ENCODE results near the gene PRR35.

The PRR35 gene

DNA sequence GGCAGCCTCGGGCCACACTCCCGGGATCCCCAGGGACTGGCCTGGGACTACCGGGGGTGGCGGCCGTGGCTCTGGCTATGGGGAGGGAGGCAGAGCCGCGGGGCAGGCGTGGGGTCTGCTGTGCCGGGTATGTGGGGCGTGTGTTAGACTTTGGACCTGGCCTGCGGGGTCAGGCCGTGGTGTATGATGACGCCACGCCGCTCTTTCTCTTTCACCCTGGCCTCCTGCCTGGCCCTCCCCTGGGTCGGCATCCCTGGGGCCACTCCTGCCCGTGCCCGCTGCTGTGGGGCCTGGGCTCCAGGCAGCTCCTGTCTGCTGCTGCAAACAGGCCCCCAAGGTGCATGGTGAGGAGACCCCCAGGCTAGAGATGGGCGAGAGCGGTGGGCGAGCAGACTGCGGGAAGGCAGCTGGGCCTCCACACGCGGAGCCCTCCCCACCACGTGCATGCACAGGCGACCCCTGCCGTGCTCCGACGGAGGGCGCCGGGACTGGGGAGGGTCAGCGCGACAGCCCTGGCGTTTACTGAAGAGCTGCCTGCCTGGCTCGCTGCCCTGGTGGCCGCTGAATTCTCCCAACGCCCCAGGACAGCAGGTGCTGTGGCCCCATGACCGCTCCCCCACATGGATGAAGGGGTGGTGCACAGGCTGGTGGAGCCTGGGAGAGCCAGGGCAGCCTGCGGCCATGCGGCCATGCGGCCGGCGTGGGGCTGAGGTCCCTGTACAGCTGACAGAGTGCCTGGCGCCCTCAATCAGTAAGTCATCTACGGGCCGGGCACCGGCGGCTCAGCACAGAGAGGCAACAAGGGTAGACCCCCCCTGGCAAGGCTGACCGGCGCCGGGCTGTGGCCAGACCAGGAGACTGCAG, 16.7 kb upstream of the PRR35 start:
- H3K4me3 ChIP-seq (replicated peaks; ENCODE audit: low read depth, low read length): no peak overlapping the region
- TF ChIP-seq, protein P1, sequence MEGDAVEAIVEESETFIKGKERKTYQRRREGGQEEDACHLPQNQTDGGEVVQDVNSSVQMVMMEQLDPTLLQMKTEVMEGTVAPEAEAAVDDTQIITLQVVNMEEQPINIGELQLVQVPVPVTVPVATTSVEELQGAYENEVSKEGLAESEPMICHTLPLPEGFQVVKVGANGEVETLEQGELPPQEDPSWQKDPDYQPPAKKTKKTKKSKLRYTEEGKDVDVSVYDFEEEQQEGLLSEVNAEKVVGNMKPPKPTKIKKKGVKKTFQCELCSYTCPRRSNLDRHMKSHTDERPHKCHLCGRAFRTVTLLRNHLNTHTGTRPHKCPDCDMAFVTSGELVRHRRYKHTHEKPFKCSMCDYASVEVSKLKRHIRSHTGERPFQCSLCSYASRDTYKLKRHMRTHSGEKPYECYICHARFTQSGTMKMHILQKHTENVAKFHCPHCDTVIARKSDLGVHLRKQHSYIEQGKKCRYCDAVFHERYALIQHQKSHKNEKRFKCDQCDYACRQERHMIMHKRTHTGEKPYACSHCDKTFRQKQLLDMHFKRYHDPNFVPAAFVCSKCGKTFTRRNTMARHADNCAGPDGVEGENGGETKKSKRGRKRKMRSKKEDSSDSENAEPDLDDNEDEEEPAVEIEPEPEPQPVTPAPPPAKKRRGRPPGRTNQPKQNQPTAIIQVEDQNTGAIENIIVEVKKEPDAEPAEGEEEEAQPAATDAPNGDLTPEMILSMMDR (IDR thresholded peaks at IDR 0.05; ENCODE audit: low read length, missing control alignments): no peak
- DNase-seq (ENCODE audit: low read depth): no peak

DNA sequence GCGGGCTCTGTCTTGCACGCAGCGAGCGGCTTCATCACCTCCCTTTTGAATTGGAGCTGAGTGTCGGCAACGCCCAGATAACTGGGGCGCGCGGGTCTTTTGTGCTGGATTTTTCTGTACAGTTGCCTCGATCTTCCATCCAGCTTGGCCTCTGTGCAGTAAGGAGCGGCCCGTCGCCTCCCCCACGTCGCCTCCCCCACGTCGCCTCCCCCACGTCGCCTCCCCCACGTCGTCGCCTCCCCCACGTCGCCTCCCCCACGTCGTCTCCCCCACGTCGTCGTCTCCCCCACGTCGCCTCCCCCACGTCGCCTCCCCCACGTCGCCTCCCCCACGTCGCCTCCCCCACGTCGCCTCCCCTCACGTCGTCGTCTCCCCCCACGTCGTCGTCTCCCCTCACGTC, 15.7 kb upstream of the PRR35 start:
- DNase-seq (ENCODE audit: low read depth): no peak
- no peak overlapping the region for H3K4me3 ChIP-seq (replicated peaks; ENCODE audit: low read depth, low read length)
- TF ChIP-seq, protein P1 (IDR thresholded peaks at IDR 0.05; ENCODE audit: low read length, missing control alignments): no peak

DNA sequence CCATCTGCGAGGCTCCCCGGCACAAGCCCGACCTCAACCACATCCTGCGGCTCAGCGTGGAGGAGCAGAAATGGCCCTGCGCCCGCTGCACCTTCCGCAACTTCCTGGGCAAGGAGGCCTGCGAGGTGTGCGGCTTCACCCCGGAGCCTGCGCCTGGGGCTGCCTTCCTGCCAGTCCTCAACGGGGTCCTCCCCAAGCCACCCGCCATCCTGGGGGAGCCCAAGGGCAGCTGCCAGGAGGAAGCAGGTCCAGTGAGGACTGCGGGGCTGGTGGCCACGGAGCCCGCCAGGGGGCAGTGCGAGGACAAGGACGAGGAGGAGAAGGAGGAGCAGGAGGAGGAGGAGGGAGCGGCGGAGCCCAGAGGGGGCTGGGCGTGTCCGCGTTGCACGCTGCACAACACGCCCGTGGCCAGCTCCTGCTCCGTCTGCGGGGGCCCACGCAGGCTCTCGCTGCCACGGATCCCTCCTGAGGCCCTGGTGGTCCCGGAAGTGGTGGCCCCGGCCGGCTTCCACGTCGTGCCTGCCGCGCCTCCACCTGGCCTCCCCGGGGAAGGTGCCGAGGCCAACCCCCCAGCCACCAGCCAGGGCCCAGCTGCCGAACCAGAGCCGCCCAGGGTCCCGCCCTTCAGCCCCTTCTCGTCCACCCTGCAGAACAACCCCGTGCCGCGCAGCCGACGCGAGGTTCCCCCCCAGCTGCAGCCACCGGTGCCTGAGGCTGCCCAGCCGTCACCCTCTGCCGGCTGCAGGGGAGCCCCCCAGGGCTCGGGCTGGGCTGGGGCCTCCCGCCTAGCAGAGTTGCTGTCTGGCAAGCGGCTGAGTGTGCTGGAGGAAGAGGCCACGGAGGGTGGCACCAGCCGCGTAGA, 13.1 kb upstream of the PRR35 start:
- DNase-seq (ENCODE audit: low read depth): no peak
- H3K4me3 ChIP-seq (replicated peaks; ENCODE audit: low read depth, low read length): no peak overlapping the region
- TF ChIP-seq, protein P1 (IDR thresholded peaks at IDR 0.05; ENCODE audit: low read length, missing control alignments): peak; percentile 26

DNA sequence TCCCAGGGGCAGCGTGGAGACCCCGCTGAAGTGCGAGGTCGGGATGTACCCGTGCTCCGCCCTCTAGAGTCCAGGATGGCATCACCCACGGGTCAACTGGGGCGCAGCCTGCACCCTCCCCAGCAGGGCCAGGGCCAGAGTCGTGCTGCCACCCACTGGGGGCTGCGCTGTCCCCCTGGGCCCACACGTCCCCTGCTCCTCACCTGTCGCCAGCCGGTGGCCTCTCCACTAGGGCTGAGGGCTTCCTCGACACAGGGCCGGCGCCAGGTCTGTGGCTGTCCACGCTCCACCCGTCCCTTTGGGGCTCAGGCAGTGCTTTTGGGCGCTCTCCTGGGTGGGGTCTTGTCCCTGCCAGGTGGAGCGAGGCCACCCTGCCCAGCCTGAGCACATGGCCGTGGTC, 11.6 kb upstream of the PRR35 start:
- DNase-seq (ENCODE audit: low read depth): no peak
- H3K4me3 ChIP-seq (replicated peaks; ENCODE audit: low read depth, low read length): no peak overlapping the region
- TF ChIP-seq, protein P1 (IDR thresholded peaks at IDR 0.05; ENCODE audit: low read length, missing control alignments): no peak

DNA sequence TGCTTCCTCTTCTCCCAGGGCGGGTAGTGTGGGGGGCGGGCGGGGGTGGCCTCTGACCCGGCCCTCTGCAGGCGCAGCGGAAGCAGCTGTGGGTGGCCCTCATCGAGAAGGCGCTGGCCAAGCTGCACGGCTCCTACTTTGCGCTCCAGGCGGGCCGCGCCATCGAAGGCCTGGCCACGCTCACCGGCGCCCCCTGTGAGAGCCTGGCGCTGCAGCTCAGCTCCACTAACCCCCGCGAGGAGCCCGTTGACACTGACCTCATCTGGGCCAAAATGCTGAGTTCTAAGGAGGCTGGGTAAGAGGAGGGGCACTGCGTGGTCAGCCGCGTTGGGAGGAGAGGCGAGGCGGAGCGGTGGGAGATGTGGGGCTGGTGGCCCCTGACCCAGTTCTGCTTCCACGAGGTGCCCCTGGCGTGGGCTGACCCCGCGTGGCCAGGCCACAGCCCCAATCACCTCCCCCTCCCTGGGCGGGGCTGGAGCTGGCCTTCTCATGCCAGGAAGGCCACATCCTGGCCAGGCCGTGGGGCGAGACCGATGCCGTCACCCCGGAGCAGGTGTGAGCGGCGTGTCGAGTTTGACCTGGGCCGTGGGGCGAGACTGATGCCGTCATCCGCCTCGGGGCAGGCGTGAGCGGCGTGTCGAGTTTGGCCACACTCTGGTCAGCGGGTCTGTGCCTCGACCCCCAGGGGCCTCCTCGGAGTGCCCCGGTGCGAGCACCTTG, 10.5 kb upstream of the PRR35 start:
- no peak overlapping the region for H3K4me3 ChIP-seq (replicated peaks; ENCODE audit: low read depth, low read length)
- DNase-seq (ENCODE audit: low read depth): no peak
- TF ChIP-seq, protein P1 (IDR thresholded peaks at IDR 0.05; ENCODE audit: low read length, missing control alignments): no peak

DNA sequence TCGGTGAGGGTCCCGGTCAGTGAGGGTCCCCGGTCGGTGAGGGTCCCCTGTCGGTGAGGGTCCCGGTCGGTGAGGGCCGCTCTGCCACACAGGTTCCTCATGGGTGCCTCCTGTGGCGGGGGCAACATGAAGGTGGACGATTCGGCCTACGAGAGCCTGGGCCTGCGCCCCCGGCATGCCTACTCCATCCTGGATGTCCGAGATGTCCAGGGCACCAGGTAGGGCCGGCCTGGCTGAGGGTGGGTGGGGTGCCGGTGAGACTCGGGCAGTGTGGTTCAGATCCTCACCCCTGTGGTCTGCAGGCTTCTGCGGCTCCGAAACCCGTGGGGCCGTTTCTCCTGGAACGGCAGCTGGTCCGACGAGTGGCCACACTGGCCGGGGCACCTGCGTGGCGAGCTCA, 9.0 kb upstream of the PRR35 start:
- DNase-seq (ENCODE audit: low read depth): no peak
- TF ChIP-seq, protein P1 (IDR thresholded peaks at IDR 0.05; ENCODE audit: low read length, missing control alignments): no peak

More for the DNA sequence above, 9.0 kb upstream of the PRR35 start:
- no peak overlapping the region for H3K4me3 ChIP-seq (replicated peaks; ENCODE audit: low read depth, low read length)
